Measurements from ENCODE around the gene INPP4B.
"Not testable (repeated sequence)": the region's sequence is repeated elsewhere in the genome, so short reads cannot be mapped to it uniquely, and the experiment has no call there.

INPP4B gene

GRCh38 chr4:142544039-142544438 is 302.1 kb downstream of the INPP4B start:
- no peak for DNase-seq (ENCODE audit: low read depth)

GRCh38 chr4:142540483-142540804 is 305.7 kb downstream of the INPP4B start:
- no peak for DNase-seq (ENCODE audit: low read depth)

DNA sequence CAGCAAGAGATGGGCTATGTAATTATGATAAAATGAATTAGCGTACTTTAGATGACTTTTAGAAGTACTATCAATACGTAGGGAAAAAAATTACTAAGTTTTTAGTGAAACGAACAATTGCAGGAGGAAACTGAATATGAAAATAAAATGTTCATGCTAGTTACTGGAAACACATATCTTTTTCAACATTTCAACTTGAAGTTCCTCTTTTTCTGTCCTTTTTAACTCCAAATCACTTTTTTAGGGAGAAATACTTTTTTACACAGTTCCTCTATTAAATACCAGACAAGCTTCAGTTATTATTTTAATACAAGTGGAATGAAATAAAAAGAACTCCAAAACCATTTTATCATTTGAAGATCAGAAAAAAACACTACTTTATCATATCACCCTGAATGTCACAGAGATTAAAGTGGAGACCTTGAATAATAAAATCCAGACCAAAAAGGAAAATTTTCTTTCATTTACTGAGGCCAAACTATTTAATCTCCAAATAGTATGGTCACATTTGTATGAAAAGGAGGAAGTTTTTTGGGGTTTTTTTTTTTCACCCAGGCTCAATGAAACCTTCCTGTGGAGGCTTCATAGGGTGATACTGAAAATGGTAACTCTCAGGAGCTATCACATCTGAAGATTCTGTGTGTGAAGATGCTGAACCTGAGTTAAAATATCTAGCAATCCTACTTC is 306.2 kb downstream of the INPP4B start:
- DNase-seq (ENCODE audit: low read depth), result no peak

DNA sequence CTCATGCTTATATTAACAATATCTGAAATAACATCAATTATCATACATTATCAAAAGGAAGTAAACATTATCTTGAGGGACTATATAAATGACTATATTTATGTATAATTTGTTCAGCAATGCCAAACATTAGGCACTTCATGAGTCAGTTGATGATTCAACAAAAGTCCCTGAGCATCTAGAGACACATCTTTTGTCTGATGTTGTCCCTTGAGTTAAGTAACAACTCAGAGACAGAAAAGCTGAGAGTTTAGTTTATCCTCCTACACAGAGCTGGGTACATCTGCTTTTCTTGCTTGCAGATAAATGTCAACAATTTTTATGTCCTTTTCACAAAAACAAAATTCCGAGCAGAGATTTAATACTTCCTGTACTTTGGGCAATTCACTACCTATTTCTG is 311.1 kb downstream of the INPP4B start:
- no peak for DNase-seq (ENCODE audit: low read depth)

GRCh38 chr4:142532054-142532453 is 314.0 kb downstream of the INPP4B start:
- no peak for DNase-seq (ENCODE audit: low read depth)

- DNase-seq (ENCODE audit: low read depth), result no peak
Observed at GRCh38 chr4:142530728-142531127, 315.4 kb downstream of the INPP4B start.

- no peak for DNase-seq (ENCODE audit: low read depth)
Observed at GRCh38 chr4:142528433-142528832, 317.7 kb downstream of the INPP4B start.

- no peak for DNase-seq (ENCODE audit: low read depth)
Observed at GRCh38 chr4:142523111-142523510, 323.0 kb downstream of the INPP4B start.

- no peak for DNase-seq (ENCODE audit: low read depth)
Observed at GRCh38 chr4:142519342-142519741, 326.8 kb downstream of the INPP4B start.

GRCh38 chr4:142516686-142517526 is 329.2 kb downstream of the INPP4B start:
- no peak for DNase-seq (ENCODE audit: low read depth)

DNA sequence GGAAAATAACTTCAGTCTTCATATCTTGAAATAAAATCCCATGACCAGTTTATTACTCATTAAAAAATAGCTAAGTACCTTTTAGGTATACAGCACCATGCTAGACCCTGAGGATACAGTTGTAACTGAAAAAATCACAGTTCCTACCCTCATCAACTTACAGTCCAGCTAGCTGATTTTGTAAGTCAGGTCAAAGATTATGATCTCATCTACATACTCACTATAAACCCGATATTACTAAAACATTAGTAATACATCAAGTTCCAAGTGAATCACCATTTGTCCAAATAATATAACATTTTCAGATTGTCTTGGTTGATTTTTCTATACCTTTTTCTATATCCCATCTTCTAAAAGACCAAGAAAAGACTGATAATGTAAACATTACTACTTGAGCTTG is 333.9 kb downstream of the INPP4B start:
- DNase-seq (ENCODE audit: low read depth), result no peak

DNA sequence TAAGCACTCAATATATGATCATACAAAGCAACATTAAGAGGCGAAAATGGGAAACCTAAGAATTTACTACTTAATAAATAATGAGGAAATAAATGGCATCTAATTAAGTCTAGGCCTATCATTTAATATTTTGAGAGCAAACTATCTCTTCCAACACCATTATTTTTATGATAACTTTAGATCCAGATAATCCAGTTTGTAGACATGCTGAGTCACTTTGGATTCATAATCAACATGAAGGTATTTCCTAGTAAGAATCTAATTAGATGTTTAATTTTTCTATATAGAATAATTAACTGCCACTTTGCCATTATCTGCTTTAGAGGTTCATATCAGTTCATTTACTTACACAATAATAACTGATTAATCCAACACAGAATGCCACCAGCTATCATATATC is 336.2 kb downstream of the INPP4B start:
- DNase-seq (ENCODE audit: low read depth), result no peak

GRCh38 chr4:142509381-142509780 is 336.7 kb downstream of the INPP4B start:
- DNase-seq (ENCODE audit: low read depth), result not testable (repeated sequence)

DNA sequence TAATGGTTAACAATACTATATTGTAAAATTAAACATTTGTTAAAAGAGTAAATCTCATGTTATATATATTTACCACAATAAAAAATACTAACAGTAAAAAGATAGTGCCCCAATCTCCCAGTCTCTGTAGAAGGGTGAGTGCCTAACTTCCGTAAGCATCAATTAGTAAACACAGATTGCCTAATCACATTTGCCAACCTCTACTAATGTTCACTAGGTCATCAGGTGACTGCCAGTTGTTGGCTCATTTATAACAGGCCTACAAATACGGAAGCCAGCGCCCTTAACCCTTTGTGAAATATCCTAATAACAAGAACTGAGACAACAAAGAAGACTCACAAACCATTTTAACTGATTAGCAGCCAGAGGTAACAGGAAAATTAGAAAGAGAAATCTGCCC is 345.1 kb downstream of the INPP4B start:
- DNase-seq (ENCODE audit: low read depth), result no peak

- no peak for DNase-seq (ENCODE audit: low read depth)
Observed at GRCh38 chr4:142497606-142498005, 348.5 kb downstream of the INPP4B start.

DNA sequence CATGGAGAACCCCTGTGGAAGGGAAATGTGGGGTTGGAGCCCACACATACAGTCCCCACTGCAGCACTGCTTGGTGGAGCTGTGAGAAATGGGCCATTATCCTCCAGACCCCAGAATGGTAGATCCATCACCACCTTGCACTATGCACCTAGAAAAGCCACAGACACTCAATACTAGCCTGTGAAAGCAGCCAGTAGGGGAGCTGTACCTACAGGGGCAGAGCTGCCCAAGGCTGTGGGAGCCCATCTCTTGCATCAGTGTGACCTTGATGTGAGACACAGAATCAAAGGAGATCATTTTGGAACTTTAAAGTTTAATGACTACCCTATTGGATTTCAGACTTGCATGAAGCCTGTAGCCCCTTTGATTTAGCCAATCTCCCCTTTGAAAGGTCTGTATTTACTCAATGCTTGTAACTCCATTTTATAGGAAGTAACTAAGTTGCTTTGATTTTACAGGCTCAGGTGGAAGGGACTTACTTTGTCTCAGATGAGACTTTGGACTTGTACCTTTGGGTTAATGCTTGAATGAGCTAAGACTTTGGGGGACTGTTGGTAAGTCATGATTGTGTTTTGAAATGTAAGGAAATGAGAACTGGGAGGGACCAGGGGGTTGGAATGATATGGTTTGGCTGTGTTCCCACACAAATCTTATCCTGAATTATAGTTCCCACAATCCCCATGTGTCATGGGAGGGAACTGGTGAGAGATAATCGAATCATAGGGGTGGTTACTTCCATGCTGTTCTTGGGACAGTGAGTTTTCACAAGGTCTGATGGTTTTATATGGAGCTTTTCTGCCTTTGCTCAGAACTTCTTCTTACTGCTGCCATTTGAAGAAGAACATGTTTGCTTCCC is 352.6 kb downstream of the INPP4B start:
- DNase-seq (ENCODE audit: low read depth), result no peak

DNA sequence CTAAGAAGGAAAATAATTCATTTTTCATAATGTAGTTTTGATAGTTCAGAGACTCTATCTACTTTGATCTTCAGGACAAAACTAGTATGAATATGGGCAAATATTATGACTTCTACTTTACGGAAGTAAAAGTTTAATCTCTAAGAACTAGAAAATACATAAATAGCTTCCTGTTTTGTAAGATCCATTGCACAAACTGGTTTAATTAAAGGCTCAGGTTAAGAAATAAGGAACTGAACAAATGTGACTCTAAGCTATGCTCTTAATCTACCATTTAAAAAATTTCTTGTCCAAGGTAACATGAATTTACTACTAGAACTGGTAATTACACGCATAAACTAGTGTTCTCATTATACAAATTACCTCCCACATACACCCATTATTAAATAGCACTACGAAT is 360.6 kb downstream of the INPP4B start:
- no peak for DNase-seq (ENCODE audit: low read depth)

DNA sequence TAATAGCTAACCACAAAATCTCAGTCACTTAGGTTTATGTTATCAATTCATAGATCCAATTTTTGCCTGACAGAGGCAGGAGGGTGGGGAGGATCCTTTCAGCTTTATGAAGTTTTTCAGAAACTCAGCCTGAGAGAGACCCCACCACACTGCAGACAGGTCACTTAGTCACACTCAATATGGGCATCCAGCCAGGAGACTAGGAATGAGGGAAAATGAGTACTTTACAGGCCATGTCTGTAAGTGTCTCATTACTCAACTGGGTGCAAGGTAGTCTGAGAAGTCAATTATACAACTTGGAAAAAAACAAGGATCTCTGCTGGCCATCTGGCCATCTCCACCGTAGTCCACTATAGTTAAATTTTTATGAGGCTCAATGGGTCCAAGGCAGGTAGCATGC is 365.9 kb downstream of the INPP4B start:
- DNase-seq (ENCODE audit: low read depth), result no peak

GRCh38 chr4:142475663-142476062 is 370.4 kb downstream of the INPP4B start:
- DNase-seq (ENCODE audit: low read depth), result no peak

DNA sequence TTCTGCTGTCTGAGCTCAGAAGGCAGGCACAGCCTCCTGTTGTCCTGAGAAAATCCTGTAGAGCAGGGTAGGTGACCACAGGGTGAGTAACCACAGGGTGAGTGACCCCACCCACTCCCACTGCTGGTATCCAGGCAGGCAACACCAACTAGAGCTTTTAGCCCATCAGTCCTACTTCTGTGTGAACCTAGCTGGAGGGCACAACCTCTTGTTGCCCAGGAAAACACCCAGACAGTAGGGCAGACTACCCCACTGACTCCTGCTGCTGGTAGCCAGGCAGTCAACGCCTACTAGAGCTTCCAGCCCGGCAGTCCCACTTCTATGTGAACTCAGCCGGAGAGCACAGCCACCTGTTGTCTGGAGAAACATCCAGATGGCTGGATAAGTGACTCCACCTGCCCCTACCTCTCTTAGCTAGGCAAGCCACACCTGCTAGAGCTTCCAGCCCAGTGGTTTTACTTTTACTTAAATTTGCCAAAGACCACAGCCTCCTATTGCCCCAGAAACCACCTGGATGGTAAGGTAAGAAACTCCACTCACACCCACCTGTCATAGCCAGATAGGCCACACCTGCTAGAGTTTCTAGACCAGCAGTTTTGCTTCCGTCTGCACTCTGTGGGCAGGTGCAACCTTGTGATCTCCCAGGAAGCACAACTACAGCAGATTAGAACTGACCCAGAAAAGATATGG is 371.6 kb downstream of the INPP4B start:
- no peak for DNase-seq (ENCODE audit: low read depth)

DNA sequence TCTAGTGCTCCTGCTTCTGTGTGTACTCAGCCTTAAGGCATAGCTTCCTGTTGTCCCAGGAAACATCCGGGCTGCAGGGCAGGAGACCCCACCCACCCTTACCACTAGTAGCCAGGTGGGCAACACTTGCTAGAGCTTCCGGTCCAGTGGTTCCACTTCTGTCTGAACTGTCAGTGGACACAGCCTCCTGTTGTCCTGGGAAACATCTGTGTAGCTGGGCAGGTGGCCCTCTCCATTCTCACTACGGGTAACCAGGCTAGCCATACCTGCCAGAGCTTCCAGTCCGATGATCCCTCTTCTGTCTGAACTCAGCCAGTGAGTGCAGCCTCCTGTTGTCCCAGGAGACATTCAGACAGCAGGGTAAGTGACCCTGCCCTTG is 372.2 kb downstream of the INPP4B start:
- no peak for DNase-seq (ENCODE audit: low read depth)

Data from T-helper 22 cell (primary cell).